MM.1S (cell line): ENCODE measurements around the gene CXCR2.

Source experiments
- DNase-seq: peaks from one replicate; pipeline ENCODE4 v3.0.0-alpha.2; 2015
- H2AFZ ChIP-seq: fragments of 300-600 bp; sonication (generic); 2 replicates; pipeline ENCODE4 v1.6.0; 2016; ENCODE audit warnings: antibody characterized with exemption, low read length
- H3F3A ChIP-seq: fragments of 300-600 bp; sonication (generic); 2 replicates; pipeline ENCODE4 v1.6.1; 2016; ENCODE audit warnings: mild to moderate bottlenecking, antibody characterized with exemption, low read length, moderate library complexity, mixed read lengths; ENCODE audit not compliant: insufficient read depth
- H3K27ac ChIP-seq: fragments of 300-600 bp; sonication (generic); 2 replicates; pipeline ENCODE4 v1.5.1; 2016; ENCODE audit warnings: mild to moderate bottlenecking, low read length
- H3K27me3 ChIP-seq: fragments of 300-600 bp; sonication (generic); replicated peaks from 2 replicates; pipeline ENCODE4 v1.6.0; 2016; ENCODE audit warnings: low read length; ENCODE audit not compliant: insufficient read depth
- H3K36me3 ChIP-seq: fragments of 300-600 bp; sonication (generic); replicated peaks from 2 replicates; pipeline ENCODE4 v1.6.1; 2016; ENCODE audit warnings: mild to moderate bottlenecking, low read length, mixed read lengths; ENCODE audit not compliant: insufficient read depth
- H3K4me1 ChIP-seq: fragments of 300-600 bp; sonication (generic); 2 replicates; pipeline ENCODE4 v1.6.1; 2016; ENCODE audit warnings: low read length, mixed read lengths
- H3K4me2 ChIP-seq: fragments of 300-600 bp; sonication (generic); 2 replicates; pipeline ENCODE4 v1.6.0; 2016; ENCODE audit warnings: low read depth, low read length
- H3K4me3 ChIP-seq: fragments of 300-600 bp; sonication (generic); 2 replicates; pipeline ENCODE4 v1.5.1; 2016; ENCODE audit warnings: low read length, mixed read lengths
- H3K79me2 ChIP-seq: fragments of 300-600 bp; sonication (generic); 2 replicates; pipeline ENCODE4 v1.6.1; 2016; ENCODE audit warnings: mixed run types, low read length, mixed read lengths
- H3K9ac ChIP-seq: fragments of 300-600 bp; sonication (generic); 2 replicates; pipeline ENCODE4 v1.6.1; 2016; ENCODE audit warnings: low read length, mixed read lengths
- H3K9me2 ChIP-seq: fragments of 300-600 bp; sonication (generic); replicated peaks from 2 replicates; pipeline ENCODE4 v1.6.1; 2016; ENCODE audit warnings: mild to moderate bottlenecking, low read length, mixed read lengths; ENCODE audit not compliant: insufficient read depth
- H3K9me3 ChIP-seq: fragments of 300-600 bp; sonication (generic); replicated peaks from 2 replicates; pipeline ENCODE4 v1.6.1; 2016; ENCODE audit warnings: mild to moderate bottlenecking, low read length, mixed read lengths; ENCODE audit not compliant: insufficient read depth
- H4K20me1 ChIP-seq: fragments of 300-600 bp; sonication (generic); 2 replicates; pipeline ENCODE4 v1.6.1; 2016; ENCODE audit warnings: mild to moderate bottlenecking, low read length, moderate library complexity, mixed read lengths; ENCODE audit not compliant: insufficient read depth
- CTCF ChIP-seq: fragments of 300-600 bp; sonication (generic); IDR thresholded peaks from 2 replicates; pipeline ENCODE4 v1.5.1; 2016; ENCODE audit warnings: antibody characterized with exemption, low read length, mixed read lengths
- EZH2 ChIP-seq: fragments of 300-600 bp; sonication (generic); optimal IDR thresholded peaks from 2 replicates; pipeline ENCODE3; 2017; ENCODE audit warnings: low read depth, mild to moderate bottlenecking, antibody characterized with exemption, low read length, mixed read lengths
- EZH2phosphoT487 ChIP-seq: fragments of 300-600 bp; sonication (generic); IDR thresholded peaks from 2 replicates; pipeline ENCODE4 v1.6.1; 2018; ENCODE audit warnings: antibody characterized with exemption, low read length

Gene CXCR2

GRCh38 chr2:218152777-218153176 is 26.9 kb downstream of the CXCR2 start:
- no peak overlapping the region for H3K4me2 ChIP-seq
- no peaks in the 10 kb centered on the region for H3K79me2 ChIP-seq
- no peak overlapping the region for H3K4me3 ChIP-seq
- no peak for DNase-seq
- no peaks in the 10 kb centered on the region for H4K20me1 ChIP-seq
- H3K27me3 ChIP-seq = no peaks in the 10 kb centered on the region
- no peak overlapping the region for H3K9ac ChIP-seq
- no peaks in the 10 kb centered on the region for H3F3A ChIP-seq
- H3K9me3 ChIP-seq = no peaks in the 10 kb centered on the region
- no peaks in the 10 kb centered on the region for H3K9me2 ChIP-seq
- H2AFZ ChIP-seq = no peak overlapping the region
- H3K27ac ChIP-seq = no peak overlapping the region
- H3K4me1 ChIP-seq = no peaks in the 10 kb centered on the region
- TF ChIP-seq CTCF (no peak), EZH2 (no peak), EZH2phosphoT487 (no peak)
- no peaks in the 10 kb centered on the region for H3K36me3 ChIP-seq

DNA sequence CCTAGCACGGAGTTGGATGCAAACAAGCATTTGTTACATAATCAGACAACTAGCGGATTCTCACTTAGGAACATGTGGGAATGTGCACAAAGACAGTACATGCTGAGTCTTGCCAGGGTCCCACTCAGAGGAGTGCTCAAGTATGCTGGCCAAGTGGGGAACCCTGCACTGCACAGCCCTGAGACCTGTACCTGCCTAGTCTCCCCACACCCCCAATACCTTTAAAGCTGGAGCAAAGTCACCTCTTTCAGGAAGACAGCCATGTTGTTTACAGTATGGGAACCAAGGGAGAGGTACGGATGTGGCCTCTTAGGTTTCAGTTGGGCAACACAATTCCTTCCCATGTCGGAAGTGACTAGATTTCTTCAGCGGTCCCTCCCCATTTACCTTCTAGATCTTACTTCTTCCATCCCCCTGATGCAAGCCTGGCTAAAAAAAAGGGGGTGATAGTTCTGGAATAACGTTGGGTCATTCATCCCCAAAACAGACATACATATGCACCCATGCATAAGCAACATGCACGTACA is 30.2 kb downstream of the CXCR2 start:
- H3F3A ChIP-seq = no peaks in the 10 kb centered on the region
- H2AFZ ChIP-seq = no peak overlapping the region
- no peaks in the 10 kb centered on the region for H3K36me3 ChIP-seq
- H3K4me3 ChIP-seq = no peak overlapping the region
- TF ChIP-seq EZH2 (no peak), CTCF (no peak), EZH2phosphoT487 (no peak)
- no peaks in the 10 kb centered on the region for H3K27me3 ChIP-seq
- H3K9me3 ChIP-seq = no peaks in the 10 kb centered on the region
- no peaks in the 10 kb centered on the region for H3K9me2 ChIP-seq
- no peaks in the 10 kb centered on the region for H3K79me2 ChIP-seq
- no peak for DNase-seq
- H4K20me1 ChIP-seq = no peaks in the 10 kb centered on the region
- no peak overlapping the region for H3K9ac ChIP-seq
- H3K4me2 ChIP-seq = no peak overlapping the region
- no peaks in the 10 kb centered on the region for H3K4me1 ChIP-seq
- no peak overlapping the region for H3K27ac ChIP-seq

- H3K4me1 ChIP-seq = peaks cover 3% of the 10 kb centered on the region
- H3K9me2 ChIP-seq = no peaks in the 10 kb centered on the region
- H3K4me2 ChIP-seq = no peak overlapping the region
Observed at GRCh38 chr2:218161644-218162043, 35.8 kb downstream of the CXCR2 start.

More at GRCh38 chr2:218161644-218162043, 35.8 kb downstream of the CXCR2 start:
- TF ChIP-seq EZH2 (no peak), CTCF (no peak), EZH2phosphoT487 (no peak)
- H2AFZ ChIP-seq = no peak overlapping the region
- H3K9ac ChIP-seq = no peak overlapping the region
- H3K27me3 ChIP-seq = no peaks in the 10 kb centered on the region
- no peaks in the 10 kb centered on the region for H3K9me3 ChIP-seq
- no peak for DNase-seq
- H3K4me3 ChIP-seq = no peak overlapping the region
- no peaks in the 10 kb centered on the region for H4K20me1 ChIP-seq
- H3K36me3 ChIP-seq = no peaks in the 10 kb centered on the region
- H3K27ac ChIP-seq = no peak overlapping the region
- no peaks in the 10 kb centered on the region for H3F3A ChIP-seq
- no peaks in the 10 kb centered on the region for H3K79me2 ChIP-seq
